Effector CD8-positive, alpha-beta T cell (primary cell): Measurements from ENCODE around the gene PAK6.

Experiments
- DNase-seq: peaks from one replicate; lab custom pipeline; 2025; lab: John Stamatoyannopoulos, UW

PAK6 gene

DNA sequence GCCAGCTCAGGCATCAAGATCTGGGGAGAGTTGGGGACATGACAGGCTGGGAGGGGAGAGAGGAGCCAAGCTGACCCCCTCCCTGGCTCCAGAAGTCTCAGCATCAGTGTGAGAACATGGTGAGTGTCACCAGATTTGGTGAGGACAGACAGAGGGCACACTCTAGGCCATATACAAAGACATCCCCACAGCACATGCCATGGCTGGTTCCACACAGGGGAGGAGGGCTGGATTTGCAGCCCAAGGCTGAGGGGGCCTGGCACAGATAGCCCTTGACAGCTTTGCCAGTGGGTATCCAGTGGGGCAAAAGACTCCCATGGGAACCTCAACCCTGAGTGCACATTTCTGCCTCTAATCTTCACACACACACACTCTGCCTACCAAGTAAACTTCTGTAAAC is 54.1 kb downstream of the PAK6 start:
- no peak for DNase-seq

- DNase-seq: no peak
Measured at GRCh38 chr15:40293905-40294895, 55.3 kb downstream of the PAK6 start.

DNA sequence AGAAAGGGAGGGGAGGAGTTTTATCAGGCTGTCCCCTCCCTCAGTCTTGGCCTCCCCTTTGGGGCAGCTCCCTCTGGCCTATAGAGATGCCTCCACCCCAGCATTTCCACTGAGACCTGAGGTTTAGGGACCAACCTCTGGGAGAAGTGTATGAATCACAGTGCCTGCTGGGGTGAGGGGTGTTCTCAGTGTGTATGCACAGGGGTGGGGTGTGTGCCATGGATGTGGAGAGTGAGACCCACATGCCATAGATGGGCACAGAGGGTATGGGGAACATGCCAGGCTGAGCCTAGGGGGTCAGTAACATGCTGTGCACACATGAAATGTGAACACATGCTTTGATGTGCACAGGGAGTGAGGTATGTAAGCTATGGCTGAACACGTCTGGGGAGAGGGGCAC is 56.4 kb downstream of the PAK6 start:
- no peak for DNase-seq

DNA sequence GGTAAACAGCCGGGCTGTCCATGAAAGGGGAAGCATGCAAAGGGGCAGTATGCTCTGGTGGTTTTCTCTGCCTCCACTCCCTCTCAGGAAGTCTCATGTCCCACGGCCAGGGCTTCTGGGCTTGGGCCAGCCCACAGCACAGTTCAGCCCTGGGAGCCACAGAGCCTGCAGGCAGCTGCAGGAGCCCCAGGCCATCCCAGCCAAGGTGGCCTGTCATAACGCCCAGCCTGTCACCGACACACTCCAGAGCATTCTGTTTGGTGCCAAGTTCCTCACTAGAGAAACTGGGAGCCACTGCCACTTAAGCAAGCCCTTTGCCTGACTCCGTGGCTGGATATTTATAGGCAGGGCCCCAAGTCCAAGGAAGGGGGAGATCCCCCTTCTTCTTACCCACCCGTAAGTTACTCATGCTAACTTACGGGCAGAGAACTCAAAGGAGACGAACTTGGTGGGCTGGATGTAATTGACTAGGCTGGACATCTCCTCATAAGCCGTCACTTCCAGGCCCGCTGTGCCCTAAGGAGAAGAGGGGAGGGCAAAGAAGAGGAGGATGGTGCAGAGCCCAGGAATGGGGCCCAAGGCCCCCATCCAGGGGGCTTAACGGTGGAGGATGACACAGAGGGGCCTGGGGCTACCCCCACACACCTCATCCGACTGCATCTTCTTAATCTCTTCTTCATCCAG is 57.2 kb downstream of the PAK6 start:
- DNase-seq: no peak

- no peak for DNase-seq
Measured at GRCh38 chr15:40296561-40297230, 57.8 kb downstream of the PAK6 start.

GRCh38 chr15:40297356-40297755 is 58.5 kb downstream of the PAK6 start:
- DNase-seq: no peak

- DNase-seq: no peak
Measured at GRCh38 chr15:40298216-40298935, 59.5 kb downstream of the PAK6 start.

GRCh38 chr15:40300367-40300766 is 61.5 kb downstream of the PAK6 start:
- no peak for DNase-seq

DNA sequence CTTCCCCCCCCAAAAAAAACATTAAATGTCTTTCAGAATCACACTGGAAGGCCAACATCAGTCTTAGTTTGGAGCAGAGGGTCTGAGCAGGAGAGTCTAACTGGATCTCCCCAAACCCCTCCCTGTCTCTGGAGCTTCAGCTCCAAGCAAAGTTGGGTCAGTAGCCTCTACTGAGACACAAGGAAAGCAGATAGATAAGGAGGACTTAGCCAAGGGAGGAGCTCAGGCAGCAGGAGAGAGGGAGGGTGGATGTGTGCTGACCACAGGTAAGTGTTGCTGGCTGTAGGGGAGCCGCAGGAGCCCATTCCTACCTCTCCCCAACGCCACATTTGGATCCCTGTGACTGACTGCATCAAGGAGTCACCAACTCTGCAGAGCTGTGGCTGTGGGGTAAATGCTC is 61.9 kb downstream of the PAK6 start:
- no peak for DNase-seq

DNA sequence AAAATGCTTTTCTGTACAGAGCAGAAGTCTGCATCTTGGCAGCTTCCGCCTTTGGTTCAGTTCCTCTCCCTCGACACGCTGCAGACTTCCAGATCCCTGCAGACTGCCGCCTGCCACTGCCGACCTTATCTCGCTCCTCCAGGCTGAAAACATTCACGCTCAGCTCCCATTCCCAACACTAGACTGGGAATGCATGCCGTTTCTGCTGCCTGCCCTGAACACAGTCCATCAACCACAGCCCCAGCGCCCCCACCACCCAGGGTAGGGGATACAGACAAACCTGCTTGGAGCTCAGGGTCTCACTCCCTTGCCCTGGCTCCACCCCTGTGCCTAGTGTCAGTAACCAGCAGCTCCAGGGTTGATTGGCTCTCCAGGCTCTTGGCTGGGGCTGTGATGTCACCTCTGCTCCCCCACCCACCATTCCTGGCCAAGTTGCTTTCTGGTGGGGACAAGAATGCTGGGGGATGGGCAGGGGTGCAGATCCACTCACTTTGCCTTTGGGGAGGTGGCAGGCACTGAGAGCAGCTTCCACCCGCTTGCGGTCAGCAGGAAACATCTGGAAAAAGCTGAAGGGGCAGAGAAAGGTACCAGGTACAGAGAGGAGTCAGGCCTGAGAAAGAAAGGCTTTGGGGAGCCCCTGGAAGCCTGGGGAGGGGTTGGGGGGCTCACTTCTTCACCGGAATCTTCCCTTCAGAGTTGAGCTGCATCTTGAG is 62.8 kb downstream of the PAK6 start:
- DNase-seq: no peak

DNA sequence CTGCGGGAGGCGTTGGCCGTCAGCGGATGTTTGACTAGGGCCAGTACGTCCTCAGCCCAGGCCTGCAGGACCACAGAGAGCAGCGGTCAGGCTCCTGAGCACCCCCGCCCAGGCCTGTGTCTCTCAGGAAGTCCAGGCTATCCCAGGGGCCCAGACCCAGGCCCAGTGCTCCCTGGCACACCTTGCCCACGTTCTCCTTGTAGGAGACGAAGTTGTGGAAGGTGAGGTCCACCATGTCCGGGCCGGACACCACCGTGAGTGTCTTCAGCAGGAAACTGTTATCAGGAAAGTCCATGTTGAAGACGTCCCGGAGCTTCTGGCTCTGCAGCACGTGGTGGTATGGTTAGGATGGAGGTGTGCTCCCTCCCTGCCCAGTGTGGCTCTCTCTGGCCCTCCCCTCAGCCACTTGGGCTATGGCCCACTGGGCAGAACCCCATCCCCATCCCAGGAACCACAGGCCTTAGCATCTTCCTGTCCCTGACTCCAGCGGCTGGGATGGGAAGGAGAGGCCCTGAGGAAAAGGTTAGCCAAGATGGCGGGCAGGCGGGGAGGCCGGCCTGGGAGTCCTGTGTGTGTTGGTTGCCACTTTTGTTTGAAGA is 63.5 kb downstream of the PAK6 start:
- no peak for DNase-seq

DNA sequence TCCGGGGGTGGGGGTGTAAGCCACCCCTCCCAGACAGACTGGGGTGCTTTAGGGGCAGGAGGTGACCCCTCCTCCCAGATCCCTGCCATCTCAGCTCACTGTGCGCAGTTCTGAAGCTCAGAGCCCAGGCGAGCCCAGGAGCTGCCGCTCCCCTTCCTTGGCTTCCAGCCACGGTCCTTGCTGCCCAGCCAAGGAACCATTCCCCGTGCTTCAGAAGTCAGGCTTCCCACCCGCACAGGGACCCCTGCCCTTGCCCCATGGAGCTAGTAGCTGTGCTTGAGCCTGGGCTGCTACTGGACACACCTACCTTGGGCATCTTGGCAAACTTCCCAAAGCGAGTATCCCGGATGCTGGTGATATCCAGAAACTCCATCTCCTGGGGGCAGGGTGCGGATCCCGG is 64.1 kb downstream of the PAK6 start:
- no peak for DNase-seq

DNA sequence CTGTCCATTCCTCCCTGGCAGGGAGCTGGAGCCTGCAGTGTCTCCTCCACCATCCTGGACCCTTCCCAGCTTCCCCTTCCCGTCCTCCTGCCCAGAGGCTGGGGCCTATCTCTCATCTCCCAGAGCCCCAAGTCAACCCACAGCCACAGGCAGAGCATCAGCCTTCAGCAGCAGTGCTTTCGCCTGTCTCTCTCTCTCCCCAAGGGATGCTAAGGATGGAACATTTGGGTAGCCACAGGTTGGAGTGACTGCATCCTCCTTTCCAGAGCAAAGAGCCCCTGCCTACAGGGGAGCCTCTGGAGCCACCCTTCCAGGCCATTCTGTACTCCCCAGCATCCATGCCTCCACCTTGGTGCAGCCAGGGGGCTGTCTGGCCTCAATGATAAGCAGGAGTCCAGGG is 64.7 kb downstream of the PAK6 start:
- no peak for DNase-seq

GRCh38 chr15:40305281-40305680 is 66.4 kb downstream of the PAK6 start:
- no peak for DNase-seq

DNA sequence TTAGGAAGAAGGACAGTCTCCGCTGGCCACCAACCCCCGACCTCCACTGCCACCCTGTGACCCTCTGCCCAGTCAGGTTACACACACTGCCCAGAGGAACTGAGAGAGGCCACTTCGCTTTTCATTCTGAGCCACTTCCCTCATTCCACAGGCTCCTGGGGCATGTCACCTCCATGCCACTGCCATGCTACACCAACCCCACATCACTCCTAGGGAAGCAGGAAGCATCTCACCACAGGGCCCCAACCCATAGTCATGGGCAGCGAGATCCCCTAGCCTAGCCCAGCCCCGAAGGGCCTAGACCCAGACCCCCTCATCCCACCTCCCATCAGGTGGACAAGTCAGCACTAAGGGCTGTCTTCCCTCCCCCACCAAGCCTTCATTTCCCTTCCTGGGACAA is 67.5 kb downstream of the PAK6 start:
- no peak for DNase-seq

DNA sequence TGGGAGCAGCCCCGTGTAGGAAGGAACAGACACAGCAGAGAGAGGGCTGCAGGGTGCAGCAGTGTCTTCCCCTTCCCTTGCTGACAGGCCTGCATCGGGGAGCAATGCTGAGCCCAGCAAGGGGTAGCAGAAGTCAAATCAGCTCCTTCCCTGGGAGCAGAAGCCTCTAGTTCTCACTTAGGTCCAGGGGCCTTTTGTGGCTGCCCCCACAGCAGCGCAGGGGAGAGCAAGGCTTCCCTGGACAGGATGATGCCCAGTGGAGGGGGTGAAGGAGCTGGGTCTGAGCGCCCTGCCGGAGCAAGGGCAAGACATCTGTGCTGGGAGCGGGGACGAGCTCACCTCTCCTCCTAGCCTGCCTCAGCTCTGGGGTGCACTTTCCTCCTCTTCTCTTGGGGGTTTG is 68.0 kb downstream of the PAK6 start:
- no peak for DNase-seq

GRCh38 chr15:40307421-40308211 is 68.8 kb downstream of the PAK6 start, which contains the start of gene PLCB2:
Gene PLCB2 (minus strand): TSS chr15:40307935. CDS start chr15:40307672, 263 bp downstream.
- DNase-seq: peak; percentile 48

DNA sequence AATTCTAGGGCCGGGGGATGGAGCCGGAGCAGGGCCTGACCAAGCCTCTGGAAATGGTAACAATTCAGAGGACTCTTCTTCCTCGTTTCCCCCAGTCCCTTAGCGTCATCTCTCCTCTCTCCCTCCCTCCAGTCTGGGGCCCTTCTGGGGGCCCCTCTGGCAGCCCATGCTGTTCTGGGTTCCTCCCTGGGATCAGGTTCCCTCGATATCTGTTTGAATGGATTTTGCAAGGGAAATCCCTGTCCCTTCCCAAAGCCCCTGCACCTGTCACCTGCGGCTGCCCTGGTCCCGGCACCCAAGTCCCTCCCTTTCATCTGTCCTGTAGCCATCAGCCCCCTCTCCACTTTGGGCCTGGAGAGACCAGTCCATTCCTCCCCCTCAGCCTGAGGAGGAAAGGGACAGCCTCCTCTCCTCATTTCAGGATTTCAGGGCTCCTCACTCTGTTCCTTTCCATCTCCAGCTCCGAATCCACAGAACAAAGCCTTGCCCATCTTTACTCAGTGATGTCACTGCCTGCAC is 70.5 kb downstream of the PAK6 start:
- no peak for DNase-seq
